ENCODE data around the gene CHMP4A. TPM values are rescaled to one million over a fixed set of nuclear protein-coding genes. Genes with fewer than 3 reads are reported as not detected.

Gene CHMP4A
- polyA plus RNA-seq, 1 donor: 40.0 TPM

GRCh38 chr14:24179961-24180796 is 33.1 kb downstream of the CHMP4A start:
- DNase-seq (ENCODE audit: low read depth): no peak

DNA sequence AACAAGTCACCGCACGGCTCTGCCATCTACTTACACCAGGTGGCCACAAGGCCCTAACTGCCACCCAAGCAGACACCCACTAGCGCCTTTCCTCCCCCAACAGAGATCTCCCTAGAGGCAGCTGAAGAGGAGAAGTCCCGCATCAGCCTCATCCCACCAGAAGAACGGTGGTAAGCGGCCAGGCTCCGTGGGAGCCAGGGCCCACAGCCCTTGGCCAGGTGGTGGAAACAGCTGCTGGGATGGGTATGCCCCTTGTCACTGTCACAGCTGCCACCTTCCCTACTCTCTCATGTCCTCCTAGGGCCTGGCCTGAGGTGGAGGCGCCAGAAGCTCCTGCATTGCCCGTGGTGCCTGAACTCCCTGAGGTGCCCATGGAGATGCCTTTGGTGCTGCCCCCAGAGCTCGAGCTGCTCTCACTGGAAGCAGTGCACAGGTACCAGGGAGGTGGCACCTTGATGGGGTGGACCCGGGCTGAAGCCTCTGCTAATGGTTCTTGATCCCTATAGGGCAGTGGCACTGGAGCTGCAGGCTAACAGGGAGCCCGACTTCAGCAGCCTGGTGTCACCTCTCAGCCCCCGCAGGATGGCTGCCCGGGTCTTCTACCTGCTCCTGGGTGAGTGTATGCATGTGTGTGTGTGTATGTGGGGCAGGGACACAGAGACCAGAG is 33.9 kb downstream of the CHMP4A start:
- no peak for DNase-seq (ENCODE audit: low read depth)

DNA sequence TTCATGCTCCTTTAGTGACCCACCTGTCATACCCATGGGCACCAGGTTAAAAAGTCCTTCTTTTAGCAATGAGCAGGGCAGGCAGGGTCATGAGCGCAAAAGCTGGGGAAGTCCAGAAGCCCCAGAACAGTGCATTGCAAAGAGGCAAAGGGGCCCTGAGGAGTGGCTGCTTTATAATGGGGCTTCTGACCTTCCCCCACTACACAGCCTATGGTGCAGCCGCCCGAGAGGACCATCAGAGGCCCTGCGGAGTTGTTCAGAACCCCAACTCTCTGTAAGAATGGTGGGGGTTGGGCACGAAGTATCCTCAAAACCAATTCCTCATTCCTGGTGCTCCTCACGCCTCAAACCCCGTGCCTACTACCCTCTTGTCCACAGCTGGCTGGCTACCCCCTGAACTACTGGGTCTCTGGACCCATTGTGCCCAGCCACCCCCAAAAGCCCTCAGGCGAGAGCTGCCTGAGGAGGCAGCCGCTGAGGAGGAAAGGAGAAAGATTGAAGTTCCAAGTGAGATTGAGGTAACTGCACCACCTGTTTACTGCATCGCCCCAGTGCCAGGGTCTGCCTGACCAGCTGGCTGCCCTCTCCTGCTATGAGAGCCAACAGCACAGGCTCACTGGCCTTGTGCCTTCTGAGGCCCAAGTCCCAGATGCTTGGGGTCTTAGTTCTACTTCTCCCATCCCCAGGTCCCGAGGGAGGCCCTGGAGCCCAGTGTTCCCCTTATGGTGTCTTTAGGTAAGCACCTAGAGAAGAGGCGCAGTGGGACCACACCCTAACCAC is 34.7 kb downstream of the CHMP4A start:
- no peak for DNase-seq (ENCODE audit: low read depth)

- DNase-seq (ENCODE audit: low read depth): no peak
Measured at GRCh38 chr14:24177891-24178290, 35.4 kb downstream of the CHMP4A start.

DNA sequence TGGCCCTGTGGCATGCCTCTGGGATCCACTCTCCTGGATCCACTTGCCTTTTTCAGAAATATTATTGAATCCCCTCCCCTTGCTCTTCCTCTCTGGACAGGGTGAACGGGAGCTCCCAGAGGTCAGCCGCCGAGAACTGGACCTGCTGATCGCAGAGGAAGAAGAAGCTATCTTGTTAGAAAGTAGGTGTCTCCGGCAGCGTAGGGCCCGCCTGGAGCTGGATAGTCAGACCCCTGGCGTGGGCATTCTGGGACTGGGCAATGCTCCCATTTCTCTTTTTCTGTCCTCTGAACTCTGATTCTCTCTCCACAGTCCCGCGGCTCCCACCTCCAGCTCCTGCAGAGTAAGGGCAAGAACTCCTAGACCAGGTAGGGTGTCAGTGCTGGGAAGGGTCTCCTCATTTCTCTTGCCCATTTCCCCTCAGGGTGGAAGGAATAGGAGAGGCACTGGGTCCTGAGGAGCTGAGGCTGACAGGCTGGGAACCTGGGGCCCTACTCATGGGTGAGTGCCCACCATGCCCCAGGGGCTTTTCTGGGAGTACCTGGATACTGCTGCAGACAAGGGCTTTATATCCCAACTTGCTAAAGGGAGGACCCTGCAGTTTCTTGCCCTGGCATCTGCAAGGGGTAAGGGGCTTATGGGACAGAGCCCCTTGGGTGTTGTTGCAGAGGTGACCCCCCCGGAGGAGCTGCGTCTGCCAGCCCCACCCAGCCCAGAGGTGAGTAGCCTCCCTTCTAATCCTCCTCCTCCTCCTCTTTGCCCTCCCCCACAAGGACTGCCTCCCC is 36.1 kb downstream of the CHMP4A start:
- DNase-seq (ENCODE audit: low read depth): no peak

DNA sequence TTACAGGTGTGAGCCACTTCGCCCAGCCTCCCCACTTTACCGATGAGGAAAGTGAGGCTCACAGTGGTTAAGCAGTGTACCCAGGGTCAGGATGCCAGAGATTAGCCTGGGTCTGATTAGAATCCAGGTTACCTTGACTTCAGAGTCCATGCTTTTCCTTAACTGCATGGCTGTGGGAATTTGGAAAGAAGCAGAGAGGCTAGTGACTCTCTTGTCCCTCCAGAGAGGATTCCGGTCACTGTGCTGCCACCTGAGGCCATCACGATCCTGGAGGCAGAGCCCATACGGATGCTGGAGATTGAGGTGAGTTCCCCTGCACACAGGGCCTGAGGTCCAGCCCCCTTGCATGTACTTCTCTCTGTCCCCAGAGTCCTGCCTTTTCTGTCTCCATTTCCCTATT is 36.7 kb downstream of the CHMP4A start:
- no peak for DNase-seq (ENCODE audit: low read depth)

DNA sequence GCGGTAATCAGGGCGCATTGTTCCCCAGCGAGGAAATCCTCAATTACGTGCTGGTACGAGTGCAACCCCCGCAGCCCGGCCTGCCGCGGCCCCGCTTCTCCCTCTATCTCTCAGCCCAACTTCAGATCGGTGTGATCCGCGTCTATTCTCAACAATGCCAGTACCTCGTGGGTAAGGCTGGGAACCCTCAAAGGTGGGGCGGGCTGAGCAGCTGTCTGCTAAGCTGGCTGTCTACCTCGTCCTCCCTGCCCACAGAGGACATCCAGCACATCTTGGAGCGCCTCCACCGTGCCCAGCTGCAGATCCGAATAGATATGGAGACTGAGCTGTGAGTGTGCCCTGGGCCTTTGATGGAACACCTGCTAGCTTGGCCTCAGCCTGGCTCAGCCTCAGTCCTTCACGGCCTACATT is 40.4 kb downstream of the CHMP4A start:
- no peak for DNase-seq (ENCODE audit: low read depth)

GRCh38 chr14:24172261-24172860 is 40.9 kb downstream of the CHMP4A start:
- DNase-seq (ENCODE audit: low read depth): no peak

DNA sequence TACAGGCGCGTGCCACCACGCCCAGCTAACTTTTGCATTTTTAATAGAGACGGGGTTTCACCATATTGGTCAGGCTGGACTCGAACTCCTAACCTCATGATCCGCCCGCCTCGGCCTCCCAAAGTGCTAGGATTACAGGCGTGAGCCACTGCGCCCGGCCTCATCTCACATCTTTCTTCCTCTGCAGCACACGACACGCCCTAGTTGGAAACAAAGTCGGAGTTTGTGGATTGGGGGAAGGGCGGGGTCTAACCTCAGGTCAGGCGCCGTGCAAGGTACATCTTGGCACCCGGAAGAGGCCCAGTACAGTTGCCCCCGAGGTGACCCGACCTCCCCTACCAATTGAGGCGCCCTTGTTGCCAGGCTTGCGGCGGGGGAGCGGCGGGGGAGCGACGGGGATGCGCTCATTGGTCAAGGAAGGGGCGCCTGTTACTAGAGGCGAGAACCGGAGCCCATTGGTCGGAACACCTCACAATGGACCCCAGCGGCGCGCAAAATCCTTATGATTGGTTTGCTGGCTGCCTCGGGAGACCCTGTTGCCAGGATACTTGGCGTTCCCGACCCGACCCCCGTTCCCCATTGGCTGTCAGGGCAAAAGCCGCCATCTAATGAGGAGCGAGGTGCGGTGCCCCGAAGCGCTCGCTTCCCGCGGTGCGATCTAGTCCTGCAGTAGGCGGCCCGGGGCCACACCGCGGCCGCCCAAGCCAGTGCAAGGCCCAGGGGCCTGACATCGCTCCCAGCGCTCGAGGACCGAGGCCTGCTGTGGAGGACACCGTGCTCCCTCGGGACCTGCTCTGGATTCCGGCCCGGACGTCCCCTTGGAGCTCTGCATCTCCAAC is 41.6 kb downstream of the CHMP4A start, which contains the start of gene REC8:
Gene REC8 (plus strand): TSS at position 659 of the 839 bp plus-strand sequence. CDS start 473 bp downstream, outside the sequence.
- DNase-seq (ENCODE audit: low read depth): no peak

DNA sequence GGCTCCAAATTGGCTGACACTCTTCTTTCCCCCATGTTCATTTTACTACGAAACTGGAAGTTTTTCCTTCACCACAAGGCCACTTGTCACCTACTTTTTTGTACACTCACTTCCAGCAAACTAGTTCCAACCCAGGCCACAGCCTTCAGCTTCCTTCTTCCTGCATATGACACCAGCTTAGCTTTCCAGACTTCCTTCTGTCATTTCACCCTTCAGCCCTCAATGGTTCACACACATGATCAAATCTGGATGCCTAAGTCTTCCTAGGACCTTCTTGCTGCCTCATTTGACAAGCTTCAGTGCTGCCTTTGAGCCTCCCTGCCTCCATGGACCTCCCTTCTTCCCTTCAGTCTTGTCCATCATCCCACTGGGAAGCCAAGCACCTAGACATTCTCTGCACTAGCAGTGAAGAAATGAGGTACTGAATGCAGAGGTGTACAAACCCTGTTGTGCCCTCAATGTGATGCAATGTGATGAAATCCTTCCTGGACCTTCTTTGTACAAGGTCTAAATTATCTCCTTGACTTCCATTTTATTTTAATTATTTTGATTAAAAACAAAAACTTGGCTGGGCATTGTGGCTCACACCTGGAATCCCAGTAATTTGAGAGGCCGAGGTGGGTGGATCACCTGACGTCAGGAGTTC is 45.7 kb downstream of the CHMP4A start:
- no peak for DNase-seq (ENCODE audit: low read depth)

GRCh38 chr14:24165785-24166184 is 47.5 kb downstream of the CHMP4A start:
- DNase-seq (ENCODE audit: low read depth): no peak

GRCh38 chr14:24164518-24164991 is 48.7 kb downstream of the CHMP4A start:
- no peak for DNase-seq (ENCODE audit: low read depth)

GRCh38 chr14:24162093-24162492 is 51.2 kb downstream of the CHMP4A start:
- DNase-seq (ENCODE audit: low read depth): no peak

GRCh38 chr14:24160850-24161804 is 52.2 kb downstream of the CHMP4A start, which contains the start of gene IRF9:
TSS of gene IRF9 (plus strand) at chr14:24161265. CDS start at chr14:24162145, 880 bp downstream.
- peak; percentile 91 for DNase-seq (ENCODE audit: low read depth)

DNA sequence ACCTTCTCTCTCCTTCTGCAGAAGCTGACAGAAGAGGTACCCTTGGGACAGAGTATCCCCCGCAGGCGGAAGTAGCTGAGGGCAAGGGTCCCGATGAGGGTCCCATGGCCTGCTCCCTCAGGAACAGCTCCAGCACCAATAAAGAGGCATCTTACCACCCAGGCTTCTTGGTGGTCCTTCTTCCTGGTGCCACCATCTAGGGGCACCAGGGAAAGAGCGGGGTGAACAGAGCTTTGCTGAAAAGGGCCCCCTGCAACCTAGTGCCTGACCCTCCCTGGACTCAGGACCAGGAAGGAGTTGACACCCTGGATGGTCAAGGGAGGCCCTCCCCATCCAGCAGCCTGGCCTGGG is 52.8 kb downstream of the CHMP4A start:
- DNase-seq (ENCODE audit: low read depth): no peak

- DNase-seq (ENCODE audit: low read depth): no peak
Measured at GRCh38 chr14:24159777-24160498, 53.4 kb downstream of the CHMP4A start.
